ENCODE results near the gene CCDC97. TPM values are rescaled to one million over a fixed set of nuclear protein-coding genes. Genes with fewer than 3 reads are reported as not detected.
"Not testable (repeated sequence)": the region's sequence is repeated elsewhere in the genome, so short reads cannot be mapped to it uniquely, and the experiment has no call there.

CCDC97 gene
- total RNA-seq, 1 donor from 2014 or later, result 5.1 TPM

DNA sequence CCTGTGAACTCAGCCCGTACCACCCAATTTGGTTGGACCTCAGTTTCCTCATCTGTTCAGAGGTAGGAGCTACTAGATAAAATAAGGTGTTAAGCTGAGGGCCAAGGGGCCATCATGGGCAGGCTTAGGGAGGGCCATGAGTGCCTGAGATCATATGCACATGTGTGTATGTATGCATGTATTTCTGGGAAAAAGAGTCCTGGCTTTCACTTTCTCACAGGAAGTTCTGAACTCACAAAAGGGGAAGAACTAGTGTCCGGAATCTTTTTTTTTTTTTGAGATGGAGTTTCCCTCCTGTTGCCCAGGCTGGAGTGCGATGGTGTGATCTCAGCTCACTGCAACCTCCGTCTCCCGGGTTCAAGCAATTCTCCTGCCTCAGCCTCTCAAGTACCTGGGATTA, 24.8 kb downstream of the CCDC97 start:
- no peak for DNase-seq (ENCODE audit: low spot score)

DNA sequence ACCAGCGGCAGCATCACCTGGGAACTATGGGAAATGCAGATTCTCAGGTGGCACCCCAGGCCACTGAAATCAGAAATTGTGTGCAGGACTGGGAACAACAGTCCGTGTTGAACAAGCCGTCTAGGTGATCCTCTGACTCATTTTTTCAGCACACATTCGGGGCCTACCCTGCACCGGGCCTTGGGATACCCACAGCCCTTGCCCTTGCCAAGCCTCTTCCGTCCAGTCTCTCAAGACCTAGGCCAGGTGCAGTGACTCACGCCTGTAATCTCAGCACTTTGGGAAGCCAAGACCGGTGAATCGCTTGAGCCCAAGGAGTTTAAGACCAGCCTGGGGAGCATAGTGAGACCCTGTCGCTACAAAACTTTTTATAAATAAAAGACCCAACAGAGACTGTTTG, 25.5 kb downstream of the CCDC97 start:
- no peak for DNase-seq (ENCODE audit: low spot score)

GRCh38 chr19:41339936-41340335, 30.0 kb downstream of the CCDC97 start:
- DNase-seq (ENCODE audit: low spot score), result no peak

DNA sequence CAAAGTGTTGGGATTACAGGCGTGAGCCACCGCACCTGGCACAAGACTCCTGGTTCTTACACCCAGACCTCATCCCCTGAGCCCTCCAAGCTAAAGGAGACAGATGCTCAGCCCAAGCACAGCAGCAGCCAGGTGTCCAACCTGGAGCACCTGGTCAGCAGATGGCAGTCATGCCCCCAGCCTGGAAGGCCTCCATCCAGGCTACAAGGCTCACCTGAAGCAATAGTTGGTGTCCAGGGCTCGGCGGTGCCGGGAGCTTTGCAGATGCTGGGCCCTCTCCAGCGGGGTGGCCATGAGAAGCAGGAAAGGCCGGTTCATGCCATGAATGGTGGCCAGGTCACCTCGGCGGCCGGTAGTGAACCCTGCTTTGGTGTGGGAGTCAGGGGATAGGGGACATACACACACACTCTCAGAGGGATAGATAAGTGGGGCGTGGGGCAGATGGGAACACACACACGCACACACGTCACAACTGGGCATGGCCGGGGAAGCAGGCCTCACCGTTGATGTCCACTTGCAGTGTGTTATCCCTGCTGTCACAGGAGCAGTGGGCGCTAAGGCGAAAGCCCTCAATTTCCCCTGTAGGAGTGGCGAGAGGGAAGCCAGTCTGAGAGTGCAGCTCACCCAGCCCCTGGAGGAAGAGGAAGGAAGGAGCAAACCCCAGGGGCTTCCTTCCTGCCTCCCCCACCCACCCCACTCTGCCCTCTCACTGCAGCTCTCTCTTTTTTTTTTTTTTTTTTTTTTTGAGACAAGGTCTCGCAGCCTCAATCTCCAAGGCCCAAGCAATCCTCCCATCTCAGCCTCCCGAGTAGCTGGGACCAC, 31.9 kb downstream of the CCDC97 start:
- no peak for DNase-seq (ENCODE audit: low spot score)

GRCh38 chr19:41344162-41344561, 34.2 kb downstream of the CCDC97 start:
- DNase-seq (ENCODE audit: low spot score), result no peak

DNA sequence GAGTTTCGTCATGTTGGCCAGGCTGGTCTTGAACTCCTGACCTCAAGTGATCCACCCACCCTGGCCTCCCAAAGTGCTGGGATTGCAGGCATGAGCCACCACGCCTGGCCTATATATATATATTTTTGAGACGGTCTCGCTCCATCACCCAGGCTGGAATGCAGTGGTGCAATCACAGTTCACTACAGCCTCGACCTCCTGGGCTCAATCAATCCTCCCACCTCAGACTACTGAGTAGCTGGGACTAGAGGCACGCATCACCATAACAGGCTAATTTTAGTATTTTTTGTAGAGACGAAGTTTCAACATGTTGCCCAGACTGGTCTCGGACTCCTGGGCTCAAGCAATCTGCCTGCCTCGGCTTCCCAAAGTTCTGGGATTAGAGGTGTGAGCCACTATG, 36.9 kb downstream of the CCDC97 start:
- DNase-seq (ENCODE audit: low spot score), result not testable (repeated sequence)

- peak; percentile 68 for DNase-seq (ENCODE audit: low spot score)
Observed at GRCh38 chr19:41350735-41351338, 40.9 kb downstream of the CCDC97 start.

GRCh38 chr19:41351339-41352245, 41.6 kb downstream of the CCDC97 start:
- peak; percentile 81 for DNase-seq (ENCODE audit: low spot score)

DNA sequence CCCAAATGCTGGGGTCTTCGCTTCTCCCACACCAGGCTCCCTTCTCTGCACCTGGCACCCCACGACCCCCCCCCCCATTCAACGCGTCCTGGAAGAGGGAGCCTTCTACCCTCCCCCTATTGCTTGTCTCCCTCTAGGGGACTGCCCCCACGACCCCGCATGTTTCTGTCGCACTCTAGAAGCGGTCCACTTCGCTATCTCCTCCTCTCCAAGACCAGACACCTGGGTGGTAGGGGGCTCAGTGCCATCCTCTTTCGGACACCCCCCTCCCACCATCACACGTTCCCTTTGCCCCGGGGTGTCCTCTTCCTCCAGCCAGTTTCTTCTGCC, 42.3 kb downstream of the CCDC97 start:
- no peak for DNase-seq (ENCODE audit: low spot score)

DNA sequence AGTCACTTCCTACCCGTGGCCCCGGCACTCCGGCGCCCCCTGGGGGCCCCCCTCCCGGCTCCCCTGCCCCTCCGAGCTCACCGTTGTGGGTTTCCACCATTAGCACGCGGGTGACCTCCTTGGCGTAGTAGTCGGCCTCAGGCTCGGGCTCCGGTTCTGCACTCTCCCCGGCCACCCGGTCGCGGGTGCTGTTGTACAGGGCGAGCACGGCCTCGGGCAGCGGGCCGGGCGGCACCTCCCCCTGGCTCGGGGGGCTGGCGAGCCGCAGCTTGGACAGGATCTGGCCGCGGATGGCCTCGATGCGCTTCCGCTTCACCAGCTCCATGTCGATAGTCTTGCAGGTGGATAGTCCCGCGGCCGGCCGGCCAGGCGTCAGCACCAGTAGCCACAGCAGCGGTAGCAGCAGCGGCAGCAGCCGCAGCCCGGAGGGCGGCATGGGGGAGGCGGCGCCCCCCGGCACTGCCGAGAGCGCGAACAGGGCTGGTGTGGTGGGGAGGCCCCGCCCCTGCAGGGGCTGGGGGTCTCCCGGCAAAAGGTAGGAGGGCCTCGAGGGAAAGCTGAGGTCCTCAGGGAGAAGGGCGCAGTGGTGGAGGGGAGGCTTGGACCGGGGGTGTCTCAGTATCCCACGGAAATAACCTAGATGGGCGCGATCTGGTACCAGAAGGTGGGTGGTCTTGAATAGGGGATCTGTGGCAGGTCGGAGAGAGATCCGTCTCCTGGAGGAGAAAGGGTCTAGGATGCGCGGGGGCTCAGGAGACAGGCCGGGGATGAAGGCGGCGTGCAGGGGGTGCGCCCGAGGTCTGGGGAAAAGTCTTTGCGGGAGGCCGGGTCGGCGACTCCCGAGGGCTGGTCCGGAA, 42.9 kb downstream of the CCDC97 start:
- DNase-seq (ENCODE audit: low spot score), result peak; percentile 60

GRCh38 chr19:41353466-41354342, 43.7 kb downstream of the CCDC97 start, which contains the start of gene TGFB1:
TSS of gene TGFB1 (minus strand) at chr19:41353922. CDS start at chr19:41353044, 878 bp downstream.
- DNase-seq (ENCODE audit: low spot score), result peak; percentile 89

GRCh38 chr19:41354343-41354953, 44.5 kb downstream of the CCDC97 start:
- DNase-seq (ENCODE audit: low spot score), result no peak

DNA sequence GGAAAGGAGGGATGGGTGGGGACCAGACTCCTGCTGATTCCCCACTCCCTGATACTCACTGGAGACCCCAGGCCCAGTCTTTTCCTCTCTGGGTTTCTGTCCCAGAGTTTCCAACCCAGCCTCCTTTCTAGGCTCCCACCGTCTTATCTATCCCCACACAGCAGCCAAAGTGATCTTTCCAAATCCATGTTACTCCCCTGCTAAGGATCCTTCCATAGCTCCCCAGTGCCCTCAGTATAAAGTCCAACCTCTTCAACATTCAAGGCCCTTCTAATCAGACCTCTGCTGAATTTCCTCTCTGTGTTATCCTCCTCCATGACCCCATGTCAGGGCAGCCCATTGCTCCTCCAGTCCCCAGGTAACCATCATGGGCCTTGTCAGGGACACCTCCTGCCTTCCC, 45.1 kb downstream of the CCDC97 start:
- no peak for DNase-seq (ENCODE audit: low spot score)

GRCh38 chr19:41355802-41356201, 45.8 kb downstream of the CCDC97 start:
- no peak for DNase-seq (ENCODE audit: low spot score)

DNA sequence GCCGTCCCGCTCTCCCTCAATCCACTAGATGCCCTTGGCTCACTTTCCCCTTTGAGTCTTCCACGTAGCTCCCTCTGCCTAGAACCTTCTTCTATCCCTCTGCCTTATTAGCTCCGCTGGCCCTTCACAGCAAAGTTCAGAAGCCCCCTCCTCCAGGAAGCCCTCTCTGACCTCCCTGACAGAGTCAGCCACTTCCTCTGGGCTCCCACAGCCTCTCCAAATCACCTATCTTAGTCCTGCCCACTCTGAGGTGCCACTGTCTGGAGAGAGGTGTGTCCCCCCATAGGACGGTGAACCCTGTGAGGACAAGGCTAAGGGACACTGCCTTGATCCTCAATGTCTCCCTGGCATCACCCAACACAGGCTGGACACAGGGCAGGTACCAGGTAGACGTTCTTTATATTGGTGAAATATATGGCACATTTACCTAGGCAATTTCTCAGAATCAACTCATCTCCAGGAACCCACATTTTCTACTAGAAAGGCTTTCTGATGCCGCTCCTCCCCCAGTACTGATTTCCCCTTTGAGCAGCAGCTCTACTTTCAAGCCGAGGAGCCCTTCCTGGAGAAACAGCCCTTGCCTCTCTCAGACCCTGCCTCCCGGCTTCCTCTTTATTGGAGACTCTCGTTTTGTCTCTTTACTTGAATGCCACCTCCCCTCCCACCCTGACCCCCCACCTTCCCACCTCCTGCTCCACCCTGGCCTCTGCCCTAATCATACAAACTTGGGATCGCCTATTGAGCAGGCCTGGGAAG, 47.2 kb downstream of the CCDC97 start:
- DNase-seq (ENCODE audit: low spot score), result no peak

DNA sequence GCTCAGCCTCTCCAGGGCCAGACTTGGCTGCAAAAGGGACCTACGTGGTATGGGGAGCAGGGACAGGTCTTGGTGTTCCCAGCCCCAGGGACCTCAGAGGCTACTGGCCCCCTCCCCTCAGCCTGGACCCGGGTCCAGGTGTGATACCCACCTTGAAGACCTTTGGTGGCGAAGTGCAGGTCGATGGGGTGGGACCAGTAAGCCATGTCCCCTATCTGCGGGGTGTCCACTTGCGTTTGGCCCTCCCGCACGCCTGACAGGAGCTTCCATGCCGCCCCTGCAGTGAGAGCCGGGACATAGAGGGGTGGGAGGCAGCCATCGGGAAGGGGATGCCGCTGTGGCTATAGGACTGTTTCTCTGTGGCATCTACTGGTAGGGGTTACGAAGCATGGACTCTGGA, 47.8 kb downstream of the CCDC97 start:
- no peak for DNase-seq (ENCODE audit: low spot score)

DNA sequence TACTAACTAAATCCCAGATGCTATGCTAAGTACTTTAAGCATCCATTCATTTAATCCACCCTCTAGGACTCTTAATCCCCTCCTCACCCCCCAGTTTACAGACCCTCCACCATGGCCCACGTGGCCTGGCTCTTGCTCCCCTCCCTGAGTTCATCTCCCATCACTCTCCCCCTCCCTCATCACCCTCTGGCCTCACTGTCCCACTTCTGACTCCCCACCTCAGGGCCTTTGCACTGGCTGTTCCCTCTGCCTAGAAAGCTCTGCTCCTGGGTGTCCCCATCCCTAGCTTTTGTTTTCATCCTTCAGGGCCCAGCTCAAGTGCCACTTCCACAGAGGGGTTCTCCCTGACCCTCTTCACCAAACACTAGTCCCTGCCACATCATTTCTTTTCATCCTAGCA, 49.8 kb downstream of the CCDC97 start:
- DNase-seq (ENCODE audit: low spot score), result no peak

DNA sequence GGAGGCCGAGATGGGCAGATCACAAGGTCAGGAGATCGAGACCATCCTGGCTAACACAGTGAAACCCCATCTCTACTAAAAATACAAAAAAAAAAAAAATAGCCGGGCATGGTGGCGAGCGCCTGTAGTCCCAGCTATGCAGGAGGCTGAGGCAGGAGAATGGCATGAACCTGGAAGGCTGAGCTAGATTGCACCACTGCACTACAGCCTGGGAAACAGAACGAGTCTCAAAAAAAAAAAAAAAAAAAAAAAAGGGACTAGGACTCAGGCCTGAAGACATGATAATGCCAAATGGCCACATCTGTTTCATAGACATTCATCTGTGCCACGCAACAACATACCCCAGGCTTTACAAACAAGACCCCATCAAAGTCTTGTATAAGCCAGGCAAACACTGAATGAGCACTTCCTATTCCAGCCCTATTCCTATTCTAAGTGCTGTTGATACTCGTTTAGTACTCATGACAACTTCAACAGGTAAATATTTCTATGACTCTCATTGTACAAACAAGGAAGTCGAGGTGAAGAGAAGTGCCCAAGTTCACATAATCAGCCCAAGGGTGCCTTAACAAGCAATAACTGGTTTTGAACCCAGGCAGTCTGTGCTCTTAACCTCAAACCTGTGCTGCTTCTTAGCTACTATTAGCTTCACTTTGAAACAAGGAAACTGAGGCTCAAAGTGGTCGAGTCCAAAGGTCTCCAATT, 52.3 kb downstream of the CCDC97 start:
- DNase-seq (ENCODE audit: low spot score), result no peak

GRCh38 chr19:41363371-41363752, 53.4 kb downstream of the CCDC97 start:
- DNase-seq (ENCODE audit: low spot score), result no peak

All from umbilical cord (tissue), 2 donors.